G401.6 (cell line): ENCODE measurements around the gene STK11IP.

Experiments
- FAIRE-seq: peaks from 2 replicates; lab custom pipeline; 2012; peaks lifted over from hg19 to GRCh38; lab: Jason Lieb, UNC

Gene STK11IP

DNA sequence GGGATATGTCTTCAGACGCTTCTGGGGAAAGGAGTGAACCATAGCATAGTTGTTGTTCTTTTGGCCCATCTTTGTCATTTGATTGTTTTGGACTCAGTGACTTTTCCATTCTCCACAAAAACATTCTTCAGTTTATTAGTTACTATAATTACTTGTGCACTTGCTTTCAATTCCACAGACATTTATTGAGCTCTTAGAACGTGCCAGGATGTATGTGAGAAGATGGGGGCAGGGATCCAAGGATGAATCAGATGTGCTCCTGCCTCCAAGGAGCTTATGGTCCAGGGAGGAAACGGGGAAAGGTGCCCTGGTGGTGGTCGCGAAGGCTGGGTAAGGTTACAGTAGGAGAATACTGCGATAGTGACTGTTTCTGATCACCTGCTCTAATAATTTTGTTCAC is 22.9 kb downstream of the STK11IP start:
- no peak for FAIRE-seq

DNA sequence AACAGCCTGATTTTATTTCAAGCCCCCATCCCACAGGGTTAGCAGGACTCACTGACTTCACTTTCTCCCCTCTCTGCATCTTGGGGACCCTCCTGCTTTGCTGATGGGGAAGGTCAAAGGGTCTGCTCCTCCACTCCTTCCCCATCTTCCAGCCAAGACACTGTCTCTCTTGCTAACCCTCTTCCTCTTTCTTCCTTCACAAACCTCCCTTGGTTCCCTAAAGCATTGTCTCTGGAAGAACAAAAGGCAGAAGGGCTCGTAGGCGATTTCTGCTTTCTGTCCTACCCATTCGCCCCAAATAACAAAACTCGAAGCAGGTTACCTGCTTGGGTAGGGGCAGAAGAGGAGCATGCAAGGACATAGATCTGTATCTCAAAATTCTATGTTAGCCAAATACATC is 24.3 kb downstream of the STK11IP start:
- no peak for FAIRE-seq

DNA sequence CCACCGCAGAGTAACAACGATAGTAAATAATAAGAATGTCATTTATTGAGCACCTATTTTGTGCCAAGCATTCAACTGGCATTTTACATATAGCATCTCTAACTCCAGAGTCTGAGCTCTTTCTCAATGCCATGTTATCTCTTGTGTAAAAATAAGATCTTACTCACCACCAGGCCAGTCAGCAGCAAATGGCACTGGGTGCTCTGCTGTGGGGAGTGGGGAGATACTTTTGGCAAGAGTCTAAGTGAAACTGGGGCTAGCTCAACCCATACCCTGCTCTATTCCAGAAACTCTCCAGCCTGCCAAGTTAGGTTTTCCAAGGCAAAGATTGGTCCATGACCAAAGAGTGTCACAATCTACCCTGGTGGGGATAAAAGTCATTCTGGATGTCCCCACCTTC is 24.8 kb downstream of the STK11IP start:
- FAIRE-seq: no peak

DNA sequence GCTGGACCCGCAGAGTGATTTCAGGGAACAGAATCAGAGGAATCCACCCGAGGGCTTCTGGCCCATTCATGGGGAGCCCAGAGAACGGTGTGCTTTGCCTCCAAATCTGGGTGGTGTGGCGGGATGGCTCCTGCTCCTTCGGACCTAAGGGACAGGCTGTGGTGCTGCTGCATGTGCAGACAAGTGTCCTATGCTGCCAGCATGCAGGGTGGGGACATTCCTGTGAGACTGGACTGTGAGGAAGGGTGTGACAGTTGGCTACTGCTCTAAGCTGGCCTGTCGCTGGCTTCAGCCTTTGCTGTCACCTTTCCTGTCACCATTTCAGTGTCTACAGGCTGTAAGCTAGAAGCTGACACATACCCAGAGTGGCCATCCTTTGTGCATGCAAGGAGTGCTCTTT is 26.9 kb downstream of the STK11IP start:
- FAIRE-seq: no peak

DNA sequence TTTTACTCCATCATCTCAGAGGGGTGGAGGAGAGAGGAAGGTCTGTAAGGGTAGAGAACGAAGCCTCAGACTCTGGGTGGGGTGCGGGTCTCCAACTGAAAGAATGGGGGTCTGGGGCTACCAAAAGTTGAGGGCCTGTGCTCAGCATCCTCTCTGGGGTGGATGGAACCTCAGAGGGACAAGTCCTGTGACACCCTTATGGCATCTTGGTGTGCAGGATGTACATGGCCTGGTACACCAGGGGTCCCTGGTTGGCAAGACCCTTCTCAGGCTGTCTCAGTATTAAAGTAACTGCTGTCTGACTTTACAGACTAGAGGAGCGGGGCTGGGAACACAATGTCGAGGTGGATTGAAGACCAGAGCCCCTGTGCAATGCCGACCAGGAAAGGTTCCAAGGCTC is 27.5 kb downstream of the STK11IP start:
- no peak for FAIRE-seq

DNA sequence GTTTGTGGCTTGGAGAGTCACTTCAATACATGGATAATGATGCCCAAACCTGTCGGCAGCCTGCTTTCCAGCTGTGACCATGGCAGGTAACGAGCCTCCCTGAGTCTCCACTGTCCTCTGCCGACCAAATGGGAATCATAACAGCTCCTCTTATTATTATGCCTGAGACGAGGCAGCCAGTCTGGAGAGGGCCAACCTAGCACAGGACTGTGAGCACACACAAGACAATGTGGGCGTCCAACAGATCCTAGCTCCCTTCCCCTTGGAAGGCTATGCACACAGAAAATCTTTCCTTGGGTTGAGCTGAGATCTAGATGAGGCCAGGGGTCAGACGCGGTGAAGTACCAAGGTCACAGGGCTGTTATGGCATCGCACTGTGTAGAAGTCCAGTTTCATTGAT is 28.9 kb downstream of the STK11IP start:
- no peak for FAIRE-seq

DNA sequence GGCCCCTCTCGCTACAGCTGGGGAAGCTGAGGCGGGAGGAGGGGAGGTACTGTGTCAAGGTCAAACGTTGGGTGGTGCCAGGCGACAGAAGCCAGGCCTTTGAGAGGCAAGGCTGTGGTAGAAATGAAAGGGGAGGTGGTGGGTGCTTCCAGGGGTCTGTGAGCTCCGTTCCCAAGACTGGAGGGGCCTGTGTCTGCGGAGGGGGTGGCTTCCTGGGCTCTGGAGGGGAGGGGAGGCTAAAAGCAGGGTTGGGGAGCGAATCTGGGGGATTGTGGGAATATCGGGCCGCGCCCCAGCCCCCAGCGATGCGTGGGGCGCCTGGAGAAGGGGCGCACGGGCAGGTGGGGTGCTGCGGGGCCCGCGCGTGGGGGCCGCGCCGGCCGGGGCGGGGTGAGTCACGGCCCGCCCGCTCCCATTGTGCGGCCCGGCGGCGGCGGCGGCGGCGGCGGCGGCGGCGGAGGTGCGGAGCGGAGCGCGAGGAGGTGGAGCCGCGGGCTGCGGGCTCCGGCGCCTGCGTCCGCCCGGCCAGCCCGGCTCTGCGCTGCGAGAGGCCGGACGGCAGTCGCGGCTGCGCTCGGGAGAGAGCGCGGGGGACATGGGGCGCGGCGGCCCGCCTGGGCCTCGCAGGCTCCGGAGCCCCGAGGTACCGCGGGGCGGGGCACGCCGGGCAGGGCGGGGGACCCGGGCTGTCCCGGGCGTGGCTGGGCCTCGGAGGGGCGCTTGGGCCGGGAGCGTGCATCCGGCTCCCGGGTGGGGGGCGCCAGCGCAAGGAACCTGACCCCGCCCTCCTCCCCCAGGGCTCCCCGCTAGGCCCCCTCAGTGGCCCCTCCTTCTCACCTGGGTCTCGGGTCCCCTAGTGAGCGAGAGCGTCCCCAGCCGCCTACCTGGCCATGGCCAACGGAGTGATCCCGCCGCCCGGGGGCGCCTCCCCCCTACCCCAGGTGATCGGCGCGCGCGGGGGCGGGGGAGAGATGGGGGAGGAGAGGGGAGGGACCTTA is 29.7 kb downstream of the STK11IP start, which contains the start of gene SLC4A3:
SLC4A3 (plus strand) TSS at position 528 of the 998 bp plus-strand sequence; CDS start at position 891, 363 bp downstream.
- FAIRE-seq: no peak

DNA sequence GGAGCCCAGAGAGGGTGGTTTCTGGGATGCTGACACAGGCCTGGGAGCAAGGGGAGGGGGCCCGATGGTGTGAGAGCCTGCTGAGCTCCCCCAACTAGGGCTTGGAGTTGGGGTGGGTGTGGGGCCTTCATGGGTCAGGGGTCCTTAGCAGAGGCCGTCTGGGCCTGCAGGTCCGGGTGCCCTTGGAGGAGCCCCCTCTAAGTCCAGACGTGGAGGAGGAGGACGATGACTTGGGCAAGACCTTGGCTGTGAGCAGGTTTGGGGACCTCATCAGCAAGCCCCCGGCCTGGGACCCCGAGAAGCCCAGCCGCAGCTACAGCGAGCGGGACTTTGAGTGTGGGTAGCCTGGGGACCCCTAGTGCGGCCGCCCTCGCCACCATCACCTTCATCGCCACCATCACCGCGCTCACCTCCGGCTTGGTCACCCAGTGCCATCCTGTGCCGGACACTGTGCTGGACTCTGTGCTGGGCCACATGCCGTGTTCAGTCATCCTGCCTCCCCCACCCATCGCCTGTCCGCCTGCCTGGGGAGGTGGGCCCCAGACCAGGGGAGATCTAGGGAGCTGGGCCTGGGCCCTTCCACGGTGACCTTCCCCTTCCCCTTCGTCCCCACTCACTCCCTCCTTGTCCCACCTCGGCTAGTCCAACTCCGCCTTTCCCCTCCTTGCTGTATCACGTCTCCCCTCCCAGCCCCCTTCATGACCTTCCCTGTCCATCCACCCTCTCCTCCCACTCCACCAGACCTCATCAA is 30.8 kb downstream of the STK11IP start:
- no peak for FAIRE-seq

DNA sequence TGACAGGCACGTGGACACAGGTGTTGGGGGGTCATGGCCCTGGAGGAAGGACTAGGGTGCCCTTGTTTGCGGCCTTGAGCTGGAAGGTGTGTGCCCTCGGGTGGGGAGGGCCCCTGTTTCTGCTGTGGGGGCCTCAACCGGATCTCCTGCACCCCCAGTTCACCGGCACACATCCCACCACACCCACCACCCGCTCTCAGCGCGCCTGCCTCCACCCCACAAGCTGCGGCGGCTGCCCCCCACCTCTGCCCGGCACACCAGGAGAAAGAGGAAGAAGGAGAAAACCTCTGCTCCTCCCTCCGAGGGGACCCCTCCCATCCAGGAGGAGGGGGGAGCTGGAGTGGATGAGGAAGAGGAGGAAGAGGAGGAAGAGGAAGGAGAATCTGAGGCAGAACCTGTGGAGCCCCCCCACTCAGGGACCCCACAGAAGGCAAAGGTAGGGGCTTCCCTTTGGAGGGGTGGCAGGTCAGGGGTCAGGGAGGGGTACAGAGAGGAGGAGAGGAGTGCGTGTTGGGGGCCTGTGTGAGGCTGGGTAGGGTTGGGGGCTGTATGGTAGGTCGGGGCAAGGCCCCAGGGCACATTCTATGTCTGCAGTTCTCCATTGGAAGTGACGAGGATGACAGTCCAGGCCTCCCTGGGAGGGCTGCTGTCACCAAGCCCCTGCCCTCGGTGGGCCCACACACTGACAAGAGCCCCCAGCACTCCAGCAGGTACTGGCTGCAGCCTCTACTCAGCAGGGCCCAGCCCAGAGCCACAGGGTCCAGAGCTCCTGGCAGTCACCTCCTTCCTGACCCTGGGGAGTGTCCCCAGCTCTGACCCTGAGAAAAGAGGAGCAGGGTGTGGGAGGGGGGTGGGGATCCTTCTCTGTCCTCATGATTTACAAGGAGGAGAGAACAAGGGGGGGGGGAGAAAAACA is 31.6 kb downstream of the STK11IP start:
- FAIRE-seq: no peak

DNA sequence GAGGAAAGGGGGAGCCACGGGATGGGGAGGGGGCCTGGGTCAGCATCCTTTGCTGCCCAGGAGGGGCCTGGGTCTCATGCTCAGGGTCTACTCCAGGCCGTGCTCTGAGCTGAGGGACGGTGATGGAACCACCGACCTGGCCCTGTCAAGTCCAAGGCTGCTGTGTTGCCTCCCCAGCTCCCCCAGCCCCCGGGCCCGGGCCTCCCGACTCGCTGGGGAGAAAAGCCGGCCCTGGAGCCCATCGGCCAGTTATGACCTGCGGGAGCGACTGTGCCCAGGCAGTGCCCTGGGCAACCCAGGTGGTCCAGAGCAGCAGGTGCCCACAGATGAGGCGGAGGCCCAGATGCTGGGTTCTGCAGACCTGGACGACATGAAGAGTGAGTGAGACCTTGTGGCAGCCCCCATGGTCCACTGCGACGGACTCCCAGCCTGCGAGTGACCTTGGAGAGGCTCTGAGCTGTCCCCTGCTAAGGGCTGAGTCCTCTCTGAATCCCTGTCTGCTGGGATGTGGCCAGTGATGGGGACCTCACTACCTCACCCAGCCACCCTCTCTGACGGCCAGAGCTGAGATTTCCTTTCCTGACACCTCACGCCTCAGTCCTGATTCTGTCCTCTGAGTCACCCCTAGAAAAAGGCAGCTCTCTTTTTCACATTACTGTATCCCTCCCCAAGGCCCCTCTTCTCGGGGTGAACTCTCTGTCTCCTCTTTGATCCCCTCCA is 32.5 kb downstream of the STK11IP start:
- FAIRE-seq: no peak

DNA sequence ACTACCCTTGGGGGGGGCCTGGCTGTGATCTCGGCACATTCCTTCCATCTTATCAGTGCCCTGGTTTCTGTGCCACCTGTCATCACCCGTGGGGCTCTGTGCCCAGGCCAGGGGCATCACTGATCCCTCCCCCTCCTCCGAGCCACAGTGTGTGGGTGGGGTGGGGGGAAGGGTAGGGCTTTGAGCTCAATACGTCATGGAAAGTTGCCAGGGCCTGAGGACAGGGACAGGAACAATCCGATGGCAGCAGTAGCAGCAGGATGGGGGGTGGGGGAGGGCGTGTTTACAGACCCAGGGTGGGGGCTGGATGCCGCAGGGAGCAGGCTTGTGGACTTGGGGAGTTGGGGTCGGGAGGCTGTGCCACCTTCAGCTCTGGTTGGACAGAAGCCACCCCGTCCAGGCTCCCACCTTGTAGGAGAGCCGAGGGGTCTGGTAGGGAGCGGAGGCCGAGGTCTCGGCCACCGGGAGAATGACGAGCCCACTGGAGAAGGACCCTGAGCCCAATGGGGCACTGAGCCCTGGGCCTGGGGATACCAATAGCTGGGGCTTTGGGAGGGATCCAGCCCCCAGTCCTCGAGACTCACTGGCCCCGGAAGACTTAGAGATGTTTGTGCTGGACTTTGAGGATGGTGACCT is 33.2 kb downstream of the STK11IP start:
- no peak for FAIRE-seq

DNA sequence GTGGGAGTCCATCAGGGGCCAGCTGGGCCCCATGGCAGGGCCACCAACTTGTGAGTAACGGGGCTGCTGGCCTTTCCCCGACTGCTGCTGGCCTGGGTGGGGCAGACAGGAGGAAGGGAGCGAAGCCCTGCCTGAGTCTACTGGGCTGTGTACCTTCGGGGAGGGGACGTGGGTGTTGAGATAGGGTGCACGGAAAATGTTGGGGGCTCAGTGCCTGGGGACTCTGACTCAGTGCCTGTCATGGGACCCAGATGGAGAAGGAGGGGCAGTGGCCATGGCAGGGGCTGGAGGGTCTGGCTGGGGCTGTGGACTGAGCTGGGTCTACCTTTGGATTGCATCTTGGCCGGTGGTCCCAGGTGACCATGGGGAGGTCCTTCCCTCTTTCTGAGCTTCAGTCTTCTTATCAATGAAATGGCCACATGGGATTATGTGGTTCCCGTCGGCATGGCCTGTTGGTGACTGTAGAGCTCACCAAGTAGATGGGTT is 33.8 kb downstream of the STK11IP start:
- no peak for FAIRE-seq

DNA sequence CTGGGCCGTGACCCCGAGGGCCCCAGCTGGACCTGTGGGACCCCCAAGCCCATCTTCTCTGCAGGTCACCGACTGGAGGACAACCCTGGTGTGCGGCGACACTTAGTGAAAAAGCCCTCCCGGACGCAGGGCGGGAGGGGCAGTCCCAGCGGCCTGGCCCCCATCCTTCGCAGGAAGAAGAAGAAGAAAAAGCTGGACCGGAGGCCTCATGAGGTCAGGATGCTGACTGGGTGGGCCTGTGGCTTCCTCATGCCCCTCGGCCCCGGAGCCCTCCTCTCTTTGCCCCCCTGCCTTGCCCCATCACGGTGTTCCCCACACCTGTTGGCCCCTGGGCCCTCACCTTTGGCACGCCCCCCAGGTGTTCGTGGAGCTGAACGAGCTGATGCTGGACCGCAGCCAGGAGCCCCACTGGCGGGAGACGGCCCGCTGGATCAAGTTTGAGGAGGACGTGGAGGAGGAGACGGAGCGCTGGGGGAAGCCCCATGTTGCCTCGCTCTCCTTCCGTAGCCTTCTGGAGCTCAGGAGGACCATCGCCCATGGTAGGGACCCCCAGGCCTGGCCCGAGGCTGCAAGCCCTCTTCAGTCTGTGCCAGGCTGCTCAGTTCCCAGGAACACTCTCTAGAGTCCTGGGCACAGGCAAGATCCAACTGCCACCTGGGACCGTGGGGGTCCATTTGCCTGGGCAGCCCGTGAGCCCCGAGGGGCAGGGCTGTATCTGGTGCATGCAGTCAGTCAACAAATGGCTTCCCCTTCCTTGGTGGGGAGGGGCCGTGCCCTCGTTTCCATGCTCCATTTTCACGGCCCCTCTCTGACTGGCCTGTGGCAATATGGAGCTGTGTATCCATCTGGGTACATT is 34.5 kb downstream of the STK11IP start:
- no peak for FAIRE-seq

DNA sequence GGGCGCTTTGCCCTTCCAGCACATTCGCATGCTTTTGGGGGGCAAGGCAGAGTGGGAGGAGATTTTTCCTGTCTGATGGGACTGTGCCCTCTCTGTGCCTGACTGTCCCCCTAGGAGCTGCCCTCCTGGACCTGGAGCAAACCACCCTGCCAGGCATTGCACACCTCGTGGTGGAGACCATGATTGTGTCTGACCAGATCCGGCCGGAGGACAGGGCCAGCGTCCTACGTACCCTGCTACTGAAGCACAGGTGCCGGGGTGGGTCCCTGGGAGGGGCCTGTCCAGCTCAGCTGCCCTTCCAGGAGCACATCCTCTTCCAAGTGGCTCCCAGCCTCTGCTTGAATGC is 35.1 kb downstream of the STK11IP start:
- FAIRE-seq: no peak

DNA sequence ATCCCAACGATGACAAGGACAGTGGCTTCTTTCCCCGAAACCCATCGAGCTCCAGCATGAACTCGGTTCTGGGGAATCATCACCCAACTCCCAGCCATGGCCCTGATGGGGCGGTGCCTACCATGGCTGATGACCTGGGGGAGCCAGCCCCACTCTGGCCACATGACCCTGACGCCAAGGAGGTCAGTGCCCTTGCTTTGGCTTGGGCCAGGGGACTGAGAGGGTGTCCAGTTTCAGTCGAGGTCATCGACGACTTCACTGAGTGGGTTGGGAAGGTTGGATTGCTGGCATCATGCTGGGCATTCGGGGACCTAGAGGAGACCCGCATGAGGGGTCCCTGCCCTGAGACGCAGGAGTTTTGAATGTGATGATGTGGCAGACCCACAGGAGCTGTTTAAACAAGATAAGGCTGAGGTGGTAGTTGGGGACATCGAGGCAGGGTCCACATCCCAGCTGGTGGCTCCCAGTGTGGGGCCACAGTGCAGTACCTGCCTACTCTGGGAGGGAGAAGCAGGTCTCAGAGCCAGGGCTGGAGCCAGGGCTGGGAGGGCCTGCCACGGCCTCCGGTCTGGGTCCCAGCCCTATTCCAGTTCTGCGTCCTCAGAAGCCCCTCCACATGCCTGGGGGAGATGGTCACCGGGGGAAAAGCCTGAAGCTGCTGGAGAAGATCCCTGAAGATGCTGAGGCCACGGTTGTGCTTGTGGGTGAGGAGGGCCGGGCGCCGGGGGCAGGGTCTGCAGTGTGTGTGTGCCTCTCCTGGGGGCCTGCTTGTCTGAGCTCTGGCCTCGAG is 35.8 kb downstream of the STK11IP start:
- no peak for FAIRE-seq

DNA sequence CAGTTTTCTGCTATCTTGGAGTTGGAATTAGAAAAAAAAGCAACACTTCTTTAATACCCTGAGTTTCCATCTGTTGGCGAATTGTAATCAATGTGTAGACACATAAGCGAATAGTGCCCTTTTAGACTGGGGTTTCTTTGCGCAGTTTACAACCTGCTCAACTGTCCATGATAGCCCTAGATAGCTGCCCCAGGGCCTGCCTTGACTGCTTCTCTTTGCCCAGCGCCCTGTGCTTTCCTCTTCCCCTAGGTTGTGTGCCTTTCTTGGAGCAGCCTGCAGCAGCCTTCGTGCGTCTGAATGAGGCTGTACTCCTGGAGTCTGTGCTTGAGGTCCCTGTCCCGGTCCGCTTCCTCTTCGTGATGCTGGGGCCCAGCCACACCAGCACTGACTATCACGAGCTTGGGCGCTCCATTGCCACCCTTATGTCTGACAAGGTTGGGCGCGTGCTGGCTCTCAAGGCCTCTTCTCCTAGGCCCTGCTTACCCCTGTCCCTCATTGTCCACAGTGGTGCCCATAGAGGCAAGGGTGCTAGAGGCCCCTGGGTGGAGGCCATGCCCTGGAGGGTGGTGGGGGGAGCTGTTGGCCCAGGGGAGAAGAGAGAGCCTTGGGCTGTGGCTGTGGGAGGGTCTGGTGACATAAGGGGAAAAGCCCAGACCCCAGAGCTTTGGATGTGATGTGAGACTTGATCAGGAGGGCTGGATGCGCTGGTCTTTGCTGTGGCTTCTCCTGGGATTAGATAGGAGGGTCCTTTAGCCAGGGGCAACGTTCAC is 36.7 kb downstream of the STK11IP start:
- FAIRE-seq: no peak

DNA sequence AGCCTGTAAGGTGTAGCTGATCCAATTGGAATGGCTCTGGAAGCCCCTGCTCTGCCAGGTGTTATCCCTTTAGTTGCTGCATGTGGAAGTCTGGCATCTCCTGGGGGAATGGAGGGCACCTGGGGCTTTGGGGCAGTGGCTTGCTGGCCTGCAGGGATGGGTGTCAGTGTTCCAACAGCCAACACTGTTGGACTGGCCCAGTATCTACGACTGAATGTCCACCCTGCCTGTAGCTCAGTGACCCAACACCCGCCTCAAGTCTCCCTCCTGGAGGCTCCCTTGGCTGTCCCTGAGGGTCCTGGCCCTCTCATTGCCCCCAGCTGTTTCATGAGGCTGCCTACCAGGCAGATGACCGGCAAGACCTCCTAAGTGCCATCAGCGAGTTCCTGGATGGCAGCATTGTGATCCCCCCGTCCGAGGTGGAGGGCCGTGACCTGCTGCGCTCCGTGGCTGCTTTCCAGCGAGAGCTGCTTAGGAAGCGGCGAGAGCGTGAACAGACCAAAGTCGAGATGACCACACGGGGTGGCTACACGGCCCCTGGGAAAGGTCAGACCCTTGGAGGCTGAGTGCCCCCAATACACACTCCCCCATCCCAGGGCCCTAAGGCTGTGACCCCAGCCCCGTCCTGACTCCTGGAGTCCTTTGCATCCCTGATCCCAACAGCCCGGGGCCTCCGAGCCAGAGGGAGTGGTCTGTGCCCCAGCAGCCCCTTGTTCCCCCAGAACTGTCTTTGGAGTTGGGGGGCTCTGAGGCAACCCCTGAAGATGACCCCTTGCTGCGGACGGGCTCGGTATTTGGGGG is 37.5 kb downstream of the STK11IP start:
- FAIRE-seq: no peak
